ENCODE data around the gene ITGAL.

ITGAL gene

DNA sequence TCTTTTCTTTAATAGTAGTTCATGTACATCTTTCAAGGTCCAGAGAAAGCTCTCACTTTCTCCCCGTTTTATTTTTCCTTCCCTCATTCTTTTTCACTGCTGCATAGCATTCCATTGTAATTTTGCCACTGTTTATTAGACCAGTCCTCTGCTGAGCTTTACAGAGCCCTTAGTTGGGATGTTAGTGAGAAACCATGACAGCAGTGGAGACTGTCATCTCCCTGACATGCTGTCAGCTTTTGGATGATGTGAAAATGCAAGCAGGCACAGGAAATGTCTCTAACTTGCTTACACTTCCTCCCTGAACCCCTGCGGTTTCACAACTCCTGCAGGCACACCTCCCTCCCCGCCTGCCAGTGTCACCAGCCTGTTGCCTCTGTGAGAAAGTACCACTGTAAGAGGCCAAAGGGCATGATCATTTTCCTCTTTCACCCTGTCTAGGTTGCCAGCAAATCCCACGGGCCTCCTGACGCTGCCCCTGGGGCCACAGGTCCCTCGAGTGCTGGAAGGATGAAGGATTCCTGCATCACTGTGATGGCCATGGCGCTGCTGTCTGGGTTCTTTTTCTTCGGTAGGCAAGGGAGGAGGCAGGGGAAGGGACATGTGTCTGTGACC is at the start of gene ITGAL:
ITGAL (plus strand) TSS at position 415 of the 615 bp plus-strand sequence; CDS start at position 511, 96 bp downstream.
- TF ChIP-seq NFIC (IDR thresholded peaks at IDR 0.05), result no peak
- no peak for TF ChIP-seq TAF1 (IDR thresholded peaks at IDR 0.05; ENCODE audit: low read depth)
- no peak for TF ChIP-seq RAD21 (IDR thresholded peaks at IDR 0.05; ENCODE audit: low read depth)
- TF ChIP-seq CEBPB (IDR thresholded peaks at IDR 0.05), result no peak
- no peak for TF ChIP-seq REST (IDR thresholded peaks at IDR 0.05; ENCODE audit: low read depth)
- no peak for TF ChIP-seq TEAD4 (IDR thresholded peaks at IDR 0.05)
- no peak for TF ChIP-seq ZBTB7A (IDR thresholded peaks at IDR 0.05; ENCODE audit: low read depth)
- no peak for TF ChIP-seq CREB1 (IDR thresholded peaks at IDR 0.05; ENCODE audit: low read depth)
- TF ChIP-seq, protein P1, sequence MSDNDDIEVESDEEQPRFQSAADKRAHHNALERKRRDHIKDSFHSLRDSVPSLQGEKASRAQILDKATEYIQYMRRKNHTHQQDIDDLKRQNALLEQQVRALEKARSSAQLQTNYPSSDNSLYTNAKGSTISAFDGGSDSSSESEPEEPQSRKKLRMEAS (IDR thresholded peaks at IDR 0.05), result no peak
- no peak for TF ChIP-seq EP300 (IDR thresholded peaks at IDR 0.05; ENCODE audit: borderline replicate concordance)
- TF ChIP-seq TCF12 (IDR thresholded peaks at IDR 0.05; ENCODE audit: low read depth), result no peak
- no peak for TF ChIP-seq EGR1 (IDR thresholded peaks at IDR 0.05)
- TF ChIP-seq FOXM1 (IDR thresholded peaks at IDR 0.05; ENCODE audit: borderline replicate concordance, low read depth), result no peak

- no peak for TF ChIP-seq YY1 (IDR thresholded peaks at IDR 0.05; ENCODE audit: low read depth)
- TF ChIP-seq NFIC (IDR thresholded peaks at IDR 0.05), result no peak
- no peak for TF ChIP-seq USF1 (IDR thresholded peaks at IDR 0.05)
- TF ChIP-seq FOXM1 (IDR thresholded peaks at IDR 0.05; ENCODE audit: borderline replicate concordance, low read depth), result no peak
- no peak for TF ChIP-seq RAD21 (IDR thresholded peaks at IDR 0.05; ENCODE audit: low read depth)
- no peak for TF ChIP-seq TAF1 (IDR thresholded peaks at IDR 0.05; ENCODE audit: low read depth)
- TF ChIP-seq EP300 (IDR thresholded peaks at IDR 0.05; ENCODE audit: borderline replicate concordance), result no peak
- TF ChIP-seq CEBPB (IDR thresholded peaks at IDR 0.05), result no peak
- TF ChIP-seq CREB1 (IDR thresholded peaks at IDR 0.05; ENCODE audit: low read depth), result no peak
- no peak for TF ChIP-seq REST (IDR thresholded peaks at IDR 0.05; ENCODE audit: low read depth)
- TF ChIP-seq, protein P1 (IDR thresholded peaks at IDR 0.05), result no peak
- no peak for TF ChIP-seq TEAD4 (IDR thresholded peaks at IDR 0.05)
- TF ChIP-seq TCF12 (IDR thresholded peaks at IDR 0.05; ENCODE audit: low read depth), result no peak
- no peak for TF ChIP-seq EGR1 (IDR thresholded peaks at IDR 0.05)
- no peak for TF ChIP-seq ZBTB7A (IDR thresholded peaks at IDR 0.05; ENCODE audit: low read depth)
Measured at GRCh38 chr16:30428055-30428454, 44.5 kb upstream of the ITGAL start.

DNA sequence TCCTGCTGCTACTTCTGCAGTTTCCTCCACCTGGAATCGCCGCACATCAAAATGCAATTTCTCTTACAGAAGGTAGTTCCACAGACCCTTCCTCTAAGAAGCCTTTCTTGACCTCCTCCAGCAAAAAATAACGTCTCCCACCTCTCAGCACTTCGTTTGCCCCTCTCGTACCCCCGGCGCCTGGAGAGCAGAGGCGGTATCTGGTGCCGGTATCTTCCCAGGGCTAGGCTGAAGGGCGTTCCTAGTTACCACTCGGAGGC is 43.2 kb upstream of the ITGAL start:
- TF ChIP-seq CEBPB (IDR thresholded peaks at IDR 0.05), result no peak
- TF ChIP-seq, protein P1 (IDR thresholded peaks at IDR 0.05), result no peak
- TF ChIP-seq TCF12 (IDR thresholded peaks at IDR 0.05; ENCODE audit: low read depth), result no peak
- no peak for TF ChIP-seq YY1 (IDR thresholded peaks at IDR 0.05; ENCODE audit: low read depth)

- TF ChIP-seq, protein P1 (IDR thresholded peaks at IDR 0.05), result peak; percentile 91
- TF ChIP-seq YY1 (IDR thresholded peaks at IDR 0.05; ENCODE audit: low read depth), result no peak
- TF ChIP-seq CREB1 (IDR thresholded peaks at IDR 0.05; ENCODE audit: low read depth), result no peak
- 0 out of 2 replicates have a peak, but pooled peaks have one; percentile 45 for TF ChIP-seq ZBTB7A (IDR thresholded peaks at IDR 0.05; ENCODE audit: low read depth)
- TF ChIP-seq TEAD4 (IDR thresholded peaks at IDR 0.05), result peak; percentile 57; the same call in 1 of the 2 replicates
- TF ChIP-seq USF1 (IDR thresholded peaks at IDR 0.05), result peak; percentile 45
- TF ChIP-seq RAD21 (IDR thresholded peaks at IDR 0.05; ENCODE audit: low read depth), result peak; percentile 77
Measured at GRCh38 chr16:30429678-30430427, 42.7 kb upstream of the ITGAL start, which contains the start of gene DCTPP1. TSS of gene DCTPP1 (minus strand) at chr16:30430030. CDS start at chr16:30429980, 50 bp downstream.

DNA sequence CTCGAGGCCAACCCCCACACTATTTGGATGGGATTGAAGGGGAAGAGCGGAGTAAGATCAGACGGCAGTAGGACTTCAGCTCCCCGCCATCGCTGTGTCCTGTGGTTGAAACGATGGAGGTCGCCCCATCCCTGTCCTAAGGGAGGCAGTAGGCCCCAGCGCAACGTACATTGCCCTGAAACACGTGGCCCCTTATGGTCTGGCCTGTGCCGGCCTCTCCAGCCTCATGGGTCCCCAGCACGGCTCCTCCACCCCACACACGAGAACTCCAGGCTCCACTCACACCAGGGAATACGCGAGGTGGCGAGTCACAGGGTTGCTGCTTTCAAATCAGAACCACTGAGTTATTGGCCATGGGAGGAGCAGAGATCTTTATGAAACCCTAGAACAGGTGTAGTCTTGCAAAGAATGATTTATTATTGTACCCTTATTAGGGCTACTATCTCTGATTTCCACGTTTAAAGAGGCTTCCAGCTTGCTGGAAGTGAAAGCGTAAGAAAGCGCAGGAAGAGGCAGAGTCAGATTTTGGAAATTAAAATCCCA is 42.0 kb upstream of the ITGAL start:
- TF ChIP-seq NFIC (IDR thresholded peaks at IDR 0.05) (no peak), ZBTB7A (IDR thresholded peaks at IDR 0.05; ENCODE audit: low read depth) (no peak), EP300 (IDR thresholded peaks at IDR 0.05; ENCODE audit: borderline replicate concordance) (no peak), TCF12 (IDR thresholded peaks at IDR 0.05; ENCODE audit: low read depth) (no peak), TAF1 (IDR thresholded peaks at IDR 0.05; ENCODE audit: low read depth) (no peak), EGR1 (IDR thresholded peaks at IDR 0.05) (no peak), RAD21 (IDR thresholded peaks at IDR 0.05; ENCODE audit: low read depth) (no peak), YY1 (IDR thresholded peaks at IDR 0.05; ENCODE audit: low read depth) (no peak), REST (IDR thresholded peaks at IDR 0.05; ENCODE audit: low read depth) (no peak), CREB1 (IDR thresholded peaks at IDR 0.05; ENCODE audit: low read depth) (no peak), CEBPB (IDR thresholded peaks at IDR 0.05) (no peak), USF1 (IDR thresholded peaks at IDR 0.05) (no peak), TEAD4 (IDR thresholded peaks at IDR 0.05) (no peak), FOXM1 (IDR thresholded peaks at IDR 0.05; ENCODE audit: borderline replicate concordance, low read depth) (no peak)
- TF ChIP-seq, protein P1 (IDR thresholded peaks at IDR 0.05), result no peak; the same call in 1 of the 2 replicates
